K562 (cell line): ENCODE results near the gene CSTPP1. TPM values are rescaled to one million over a fixed set of nuclear protein-coding genes. Genes with fewer than 3 reads are reported as not detected.

Source experiments
- ARID1B ChIP-seq: fragments of 450-650 bp; IDR thresholded peaks from 2 replicates; pipeline ENCODE4 v1.6.1; 2016; ENCODE audit warnings: antibody characterized with exemption, mild to moderate bottlenecking, inconsistent platforms
- ATF7 ChIP-seq: fragments of 450-650 bp; IDR thresholded peaks from 2 replicates; pipeline ENCODE4 v1.7.1; 2014; ENCODE audit warnings: mild to moderate bottlenecking, moderate library complexity
- BCOR ChIP-seq: fragments of 450-650 bp; IDR thresholded peaks from 2 replicates; pipeline ENCODE4 v1.6.1; 2016
- FOXM1 ChIP-seq, 2 experiments: fragments of 450-650 bp in 1 of 2; sonication (generic) in 1 of 2; formaldehyde crosslinking in 1 of 2; IDR thresholded peaks; 2 replicates each; pipeline versions ENCODE4 v1.6.1 to v1.9.0; 2017 to 2022; ENCODE audit warnings: low read depth in 2 of 2, mild to moderate bottlenecking in 2 of 2, missing genetic modification reagents in 1 of 2, moderate library complexity in 1 of 2
- HCFC1 ChIP-seq: IDR thresholded peaks from 2 replicates; pipeline ENCODE4 v1.6.1; 2012; ENCODE audit warnings: low read depth, low read length, improper control_type of control experiment
- KAT8 ChIP-seq: fragments of 450-650 bp; IDR thresholded peaks from 2 replicates; pipeline ENCODE4 v1.6.1; 2016; ENCODE audit warnings: low read depth, mild to moderate bottlenecking
- KLF6 ChIP-seq: fragments of 250-450 bp; sonication (Bioruptor Pico); IDR thresholded peaks from 2 replicates; pipeline ENCODE4 v1.4.0; 2020; ENCODE audit warnings: mild to moderate bottlenecking, moderate library complexity, borderline replicate concordance
- MAFK ChIP-seq: IDR thresholded peaks from 2 replicates; pipeline ENCODE4 v1.6.1; 2011; ENCODE audit warnings: low read length, improper control_type of control experiment
- PHB2 ChIP-seq: fragments of 450-650 bp; IDR thresholded peaks from 2 replicates; pipeline ENCODE4 v1.6.1; 2017; ENCODE audit warnings: low read depth
- SMAD3 ChIP-seq: fragments of 450-650 bp; formaldehyde crosslinking; conservative IDR thresholded peaks from 2 replicates; pipeline ENCODE4 v1.4.0; 2020; ENCODE audit warnings: mild to moderate bottlenecking
- SMARCB1 ChIP-seq: IDR thresholded peaks from 2 replicates; pipeline ENCODE4 v1.6.1; 2011; ENCODE audit warnings: improper control_type of control experiment, low read depth; ENCODE audit not compliant: insufficient read length
- TAL1 ChIP-seq: fragments of 450-650 bp; IDR thresholded peaks from 2 replicates; pipeline ENCODE4 v1.6.1; 2016; ENCODE audit warnings: mild to moderate bottlenecking
- TBL1XR1 ChIP-seq, 2 experiments: IDR thresholded peaks; 2 replicates each; pipeline ENCODE4 v1.6.1; 2012; ENCODE audit warnings: improper control_type of control experiment in 2 of 2, low read length in 2 of 2, mild to moderate bottlenecking in 1 of 2
- TBP ChIP-seq: optimal IDR thresholded peaks from 2 replicates; pipeline ENCODE3; 2011; ENCODE audit warnings: low read depth, low read length, improper control_type of control experiment
- TEAD1 ChIP-seq, 2 experiments: fragments of 450-650 bp in 1 of 2; sonication (generic) in 1 of 2; formaldehyde crosslinking; IDR thresholded peaks; 2 replicates each; pipeline versions ENCODE4 v1.4.0 to v1.8.0; 2020 to 2022; ENCODE audit warnings: mild to moderate bottlenecking in 2 of 2, missing genetic modification reagents in 1 of 2
- ZNF143 ChIP-seq: sonication (generic); formaldehyde crosslinking; IDR thresholded peaks from 2 replicates; pipeline ENCODE4 v1.9.0; 2022; ENCODE audit warnings: mild to moderate bottlenecking, missing genetic modification reagents
- ZNF316 ChIP-seq: fragments of 450-650 bp; IDR thresholded peaks from 2 replicates; pipeline ENCODE4 v1.6.1; 2016
- ZNF436 ChIP-seq: fragments of 250-450, 450-650 bp; sonication (Bioruptor Pico); formaldehyde crosslinking; IDR thresholded peaks from 2 replicates; pipeline ENCODE4 v1.7.0; 2020; ENCODE audit warnings: mild to moderate bottlenecking
- ZZZ3 ChIP-seq: fragments of 450-650 bp; IDR thresholded peaks from 2 replicates; pipeline ENCODE4 v1.6.1; 2016; ENCODE audit warnings: antibody characterized with exemption, mild to moderate bottlenecking, moderate library complexity
- polyA plus RNA-seq, 8 experiments: library from polyadenylated mRNA; depleted of rRNA in 4 of 8; stranded (reverse) in 5 of 8; unstranded in 3 of 8; fragments of >200 nt; fragmentation: Nextera tagmentation in 2 of 8; fragmentation: Illumina TruSeq in 1 of 8; extraction: Ambion mirVana in 2 of 8; extraction: Trizol in 1 of 8; gene quantifications; 2 replicates each; pipeline versions ENCODE4 v1.2.1 to v1.2.3, GENCODE V29; 2011 to 2014; ENCODE audit warnings: inconsistent platforms in 1 of 8, missing spikeins in 1 of 8
- total RNA-seq, 7 experiments: library from RNA; depleted of rRNA in 6 of 7; stranded (reverse); fragments of >200 nt in 6 of 7; fragmentation: Illumina TruSeq in 2 of 7; extraction: Trizol in 2 of 7; gene quantifications; 2 replicates each; pipeline versions ENCODE4 v1.2.1 to v1.2.3, GENCODE V29; 2011 to 2021; ENCODE audit warnings: low replicate concordance in 1 of 7
- TF ChIP-seq, protein P1 (sequence below), 2 experiments: fragments of 450-650 bp; IDR thresholded peaks; 2 replicates each; pipeline ENCODE4 v1.6.1; 2018; ENCODE audit warnings: mild to moderate bottlenecking in 2 of 2, low read depth in 1 of 2; ENCODE audit not compliant: partially characterized antibody in 2 of 2
- TF ChIP-seq, protein P2 (sequence below): fragments of 450-650 bp; IDR thresholded peaks from 2 replicates; pipeline ENCODE4 v1.7.1; 2018; ENCODE audit warnings: mild to moderate bottlenecking, low read depth; ENCODE audit not compliant: partially characterized antibody

CSTPP1 gene
- total and polyA plus RNA-seq, 9 of the 15 experiments (the other 6 are each of a cell fraction or from before 2014, with no cell fraction given) = 6.5 to 17.8 (median 9.2) TPM

DNA sequence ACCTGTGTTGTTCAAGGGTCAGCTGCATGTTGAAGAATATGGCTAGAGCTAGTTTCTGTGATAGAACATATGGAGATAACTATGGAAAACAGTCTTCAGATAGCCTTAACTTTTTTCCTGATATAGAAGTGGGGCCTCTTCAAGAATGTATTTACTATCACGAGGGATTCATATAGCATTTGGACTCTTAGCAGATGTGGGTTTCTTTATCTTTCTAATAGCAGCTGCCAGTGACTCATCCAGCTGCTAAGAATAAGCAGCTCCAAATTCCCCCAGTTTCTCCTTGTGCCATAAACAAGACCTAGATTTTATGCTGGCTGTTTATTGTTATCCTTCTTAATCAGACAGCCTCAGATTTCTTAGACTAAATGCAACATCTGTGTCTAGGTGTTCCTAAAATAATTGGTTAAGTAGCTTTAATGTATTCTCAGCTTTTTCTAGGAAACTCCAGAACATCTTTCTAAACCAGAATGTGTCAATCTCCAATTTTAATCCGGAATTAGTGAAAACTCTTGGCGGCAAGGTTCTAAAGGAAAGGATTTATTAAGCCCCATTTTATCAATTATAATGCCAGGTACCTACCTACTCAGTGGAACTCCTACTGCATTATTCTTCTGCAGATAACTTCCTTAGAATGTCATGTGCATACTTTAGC is 119.8 kb downstream of the CSTPP1 start (continued):
- TF ChIP-seq, protein P1, sequence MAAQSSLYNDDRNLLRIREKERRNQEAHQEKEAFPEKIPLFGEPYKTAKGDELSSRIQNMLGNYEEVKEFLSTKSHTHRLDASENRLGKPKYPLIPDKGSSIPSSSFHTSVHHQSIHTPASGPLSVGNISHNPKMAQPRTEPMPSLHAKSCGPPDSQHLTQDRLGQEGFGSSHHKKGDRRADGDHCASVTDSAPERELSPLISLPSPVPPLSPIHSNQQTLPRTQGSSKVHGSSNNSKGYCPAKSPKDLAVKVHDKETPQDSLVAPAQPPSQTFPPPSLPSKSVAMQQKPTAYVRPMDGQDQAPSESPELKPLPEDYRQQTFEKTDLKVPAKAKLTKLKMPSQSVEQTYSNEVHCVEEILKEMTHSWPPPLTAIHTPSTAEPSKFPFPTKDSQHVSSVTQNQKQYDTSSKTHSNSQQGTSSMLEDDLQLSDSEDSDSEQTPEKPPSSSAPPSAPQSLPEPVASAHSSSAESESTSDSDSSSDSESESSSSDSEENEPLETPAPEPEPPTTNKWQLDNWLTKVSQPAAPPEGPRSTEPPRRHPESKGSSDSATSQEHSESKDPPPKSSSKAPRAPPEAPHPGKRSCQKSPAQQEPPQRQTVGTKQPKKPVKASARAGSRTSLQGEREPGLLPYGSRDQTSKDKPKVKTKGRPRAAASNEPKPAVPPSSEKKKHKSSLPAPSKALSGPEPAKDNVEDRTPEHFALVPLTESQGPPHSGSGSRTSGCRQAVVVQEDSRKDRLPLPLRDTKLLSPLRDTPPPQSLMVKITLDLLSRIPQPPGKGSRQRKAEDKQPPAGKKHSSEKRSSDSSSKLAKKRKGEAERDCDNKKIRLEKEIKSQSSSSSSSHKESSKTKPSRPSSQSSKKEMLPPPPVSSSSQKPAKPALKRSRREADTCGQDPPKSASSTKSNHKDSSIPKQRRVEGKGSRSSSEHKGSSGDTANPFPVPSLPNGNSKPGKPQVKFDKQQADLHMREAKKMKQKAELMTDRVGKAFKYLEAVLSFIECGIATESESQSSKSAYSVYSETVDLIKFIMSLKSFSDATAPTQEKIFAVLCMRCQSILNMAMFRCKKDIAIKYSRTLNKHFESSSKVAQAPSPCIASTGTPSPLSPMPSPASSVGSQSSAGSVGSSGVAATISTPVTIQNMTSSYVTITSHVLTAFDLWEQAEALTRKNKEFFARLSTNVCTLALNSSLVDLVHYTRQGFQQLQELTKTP (IDR thresholded peaks at IDR 0.05; ENCODE audit: low read depth in 1 of 2, partially characterized antibody in 2 of 2) = peak in 1 of 2 experiments; percentile 81
- TF ChIP-seq TBP (no peak), HCFC1 (no peak), TEAD1 (CRISPR knock-in tag; IDR thresholded peaks at IDR 0.05) (peak in 1 of 2 experiments; percentile 95; a peak in 2 of 4 replicates), MAFK (no peak), PHB2 (peak; percentile 84), KLF6 (CRISPR knock-in tag) (0 out of 2 replicates have a peak, but pooled peaks have one; percentile 23), KAT8 (no peak), ZNF143 (CRISPR knock-in tag) (no peak), TAL1 (peak; percentile 97), ZNF316 (no peak), TBL1XR1 (IDR thresholded peaks at IDR 0.05; ENCODE audit: low read length in 2 of 2) (peak; percentile 53 to 90; a peak in 3 of 4 replicates), ARID1B (peak; percentile 98), ZNF436 (CRISPR knock-in tag) (no peak), SMAD3 (peak; percentile 72), BCOR (no peak), ATF7 (peak; percentile 68; the same call in 1 of the 2 replicates), FOXM1 (IDR thresholded peaks at IDR 0.05; ENCODE audit: low read depth) (peak; percentile 94), FOXM1 (CRISPR knock-in tag; IDR thresholded peaks at IDR 0.05; ENCODE audit: low read depth) (no peak), SMARCB1 (no peak), ZZZ3 (no peak)
- TF ChIP-seq, protein P2, sequence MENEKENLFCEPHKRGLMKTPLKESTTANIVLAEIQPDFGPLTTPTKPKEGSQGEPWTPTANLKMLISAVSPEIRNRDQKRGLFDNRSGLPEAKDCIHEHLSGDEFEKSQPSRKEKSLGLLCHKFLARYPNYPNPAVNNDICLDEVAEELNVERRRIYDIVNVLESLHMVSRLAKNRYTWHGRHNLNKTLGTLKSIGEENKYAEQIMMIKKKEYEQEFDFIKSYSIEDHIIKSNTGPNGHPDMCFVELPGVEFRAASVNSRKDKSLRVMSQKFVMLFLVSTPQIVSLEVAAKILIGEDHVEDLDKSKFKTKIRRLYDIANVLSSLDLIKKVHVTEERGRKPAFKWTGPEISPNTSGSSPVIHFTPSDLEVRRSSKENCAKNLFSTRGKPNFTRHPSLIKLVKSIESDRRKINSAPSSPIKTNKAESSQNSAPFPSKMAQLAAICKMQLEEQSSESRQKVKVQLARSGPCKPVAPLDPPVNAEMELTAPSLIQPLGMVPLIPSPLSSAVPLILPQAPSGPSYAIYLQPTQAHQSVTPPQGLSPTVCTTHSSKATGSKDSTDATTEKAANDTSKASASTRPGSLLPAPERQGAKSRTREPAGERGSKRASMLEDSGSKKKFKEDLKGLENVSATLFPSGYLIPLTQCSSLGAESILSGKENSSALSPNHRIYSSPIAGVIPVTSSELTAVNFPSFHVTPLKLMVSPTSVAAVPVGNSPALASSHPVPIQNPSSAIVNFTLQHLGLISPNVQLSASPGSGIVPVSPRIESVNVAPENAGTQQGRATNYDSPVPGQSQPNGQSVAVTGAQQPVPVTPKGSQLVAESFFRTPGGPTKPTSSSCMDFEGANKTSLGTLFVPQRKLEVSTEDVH = no peak
